SU-DHL-6 (cell line): ENCODE results near the gene SLC9A9.

Experiments used
- CTCF ChIP-seq: fragments of 200-600 bp; sonication (generic); IDR thresholded peaks from one replicate; pipeline ENCODE4 v1.5.1; 2017; ENCODE audit warnings: antibody characterized with exemption, mild to moderate bottlenecking, low read length, moderate library complexity; ENCODE audit not compliant: insufficient read depth, poor library complexity, severe bottlenecking
- EZH2phosphoT487 ChIP-seq: fragments of 200-600 bp; sonication (generic), shearing (Covaris generic); conservative IDR thresholded peaks from 2 replicates; pipeline ENCODE4 v1.6.1; 2018; ENCODE audit warnings: mild to moderate bottlenecking, antibody characterized with exemption, low read length, moderate library complexity, mixed read lengths

DNA sequence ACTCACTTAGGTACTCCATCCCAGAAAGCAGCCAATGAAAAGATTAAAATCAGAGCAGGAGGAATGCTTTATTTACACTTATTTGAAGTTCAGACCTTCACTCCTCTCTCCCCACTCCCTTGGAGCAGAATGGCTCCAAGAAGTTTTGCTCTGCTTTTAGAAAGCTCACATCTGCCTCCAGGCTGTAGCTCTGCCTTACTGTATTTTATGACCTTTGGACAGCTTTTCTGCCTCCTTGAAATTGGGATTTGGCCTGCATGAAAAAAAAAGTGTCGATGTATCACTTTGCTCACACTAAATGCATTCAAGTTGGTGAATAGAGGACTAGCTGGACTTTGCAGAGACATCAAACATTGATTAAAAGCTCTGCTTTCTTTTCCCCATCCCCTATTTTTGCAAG lies 95.3 kb downstream of the SLC9A9 start:
- no peak for TF ChIP-seq EZH2phosphoT487
- TF ChIP-seq CTCF, result no peak
